HT1080 (cell line): ENCODE results near the gene RAB6B. TPM values are rescaled to one million over a fixed set of nuclear protein-coding genes. Genes with fewer than 3 reads are reported as not detected.

Source experiments
- DNase-seq: peaks from one replicate; pipeline ENCODE4 v3.0.0-alpha.2; 2015; ENCODE audit warnings: low read depth
- polyA plus RNA-seq, 2 experiments: library from polyadenylated mRNA; depleted of rRNA; stranded (reverse); fragments of >200 nt; gene quantifications; 2 replicates each; pipeline ENCODE4 v1.2.3, GENCODE V29; 2015
- total RNA-seq: library from RNA; depleted of rRNA; stranded (reverse); fragments of >200 nt; shearing (Covaris generic); gene quantifications from 2 replicates; pipeline ENCODE4 v1.2.3, GENCODE V29; 2014; rRNA removed

Gene RAB6B
- 0.23 and 0.51 TPM in 2 replicates for total RNA-seq
- 5.6 and 6.3 TPM in 2 replicates for polyA plus RNA-seq (2015; cell fraction: cytosol; rRNA removed)
- polyA plus RNA-seq (2015; cell fraction: nucleus; rRNA removed), result 4.5 and 4.8 TPM in 2 replicates

DNA sequence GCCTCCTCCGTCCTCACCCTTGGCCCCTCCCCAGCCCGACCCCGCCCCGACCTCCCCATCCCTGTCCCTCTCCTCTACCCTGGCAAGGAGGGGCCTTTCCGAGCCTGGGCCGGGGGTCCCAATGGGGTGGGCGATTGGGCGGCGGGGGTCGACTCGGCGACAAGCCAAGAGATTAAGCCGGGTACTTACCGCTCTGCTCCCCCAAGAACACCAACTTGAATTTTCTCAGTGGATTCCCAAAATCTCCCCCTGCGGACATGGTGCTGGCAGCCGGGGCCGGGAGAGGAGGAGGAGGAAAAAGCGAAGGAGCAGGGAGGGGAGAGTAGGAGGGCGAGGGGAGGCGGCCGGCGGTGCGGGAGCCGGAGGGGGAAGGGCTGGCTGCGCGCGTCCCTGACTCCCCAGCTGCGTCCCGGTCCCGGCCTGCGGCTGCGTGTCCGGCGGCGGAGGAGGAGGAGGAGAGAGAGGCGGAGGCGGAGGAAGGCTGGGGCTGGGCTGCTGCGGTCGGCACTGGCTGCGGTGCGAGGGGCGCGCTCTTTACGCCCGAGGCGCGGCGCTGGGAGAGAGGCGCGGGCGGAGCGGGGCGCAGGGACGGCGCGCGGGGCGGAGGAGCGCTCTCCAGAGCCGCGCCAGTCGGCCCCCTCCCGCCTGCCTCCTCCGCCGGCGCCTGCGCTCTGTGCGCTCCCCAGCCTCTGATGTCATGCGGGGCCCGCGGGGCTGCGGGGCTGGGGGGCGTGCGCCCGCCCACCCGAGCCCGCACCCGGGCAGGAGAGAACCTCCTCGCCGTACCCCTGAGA lies at the start of gene RAB6B:
Gene RAB6B (minus strand): TSS at position 675 of the 794 bp plus-strand sequence. CDS start 416 bp downstream, at position 259.
- DNase-seq, result peak; percentile 52

DNA sequence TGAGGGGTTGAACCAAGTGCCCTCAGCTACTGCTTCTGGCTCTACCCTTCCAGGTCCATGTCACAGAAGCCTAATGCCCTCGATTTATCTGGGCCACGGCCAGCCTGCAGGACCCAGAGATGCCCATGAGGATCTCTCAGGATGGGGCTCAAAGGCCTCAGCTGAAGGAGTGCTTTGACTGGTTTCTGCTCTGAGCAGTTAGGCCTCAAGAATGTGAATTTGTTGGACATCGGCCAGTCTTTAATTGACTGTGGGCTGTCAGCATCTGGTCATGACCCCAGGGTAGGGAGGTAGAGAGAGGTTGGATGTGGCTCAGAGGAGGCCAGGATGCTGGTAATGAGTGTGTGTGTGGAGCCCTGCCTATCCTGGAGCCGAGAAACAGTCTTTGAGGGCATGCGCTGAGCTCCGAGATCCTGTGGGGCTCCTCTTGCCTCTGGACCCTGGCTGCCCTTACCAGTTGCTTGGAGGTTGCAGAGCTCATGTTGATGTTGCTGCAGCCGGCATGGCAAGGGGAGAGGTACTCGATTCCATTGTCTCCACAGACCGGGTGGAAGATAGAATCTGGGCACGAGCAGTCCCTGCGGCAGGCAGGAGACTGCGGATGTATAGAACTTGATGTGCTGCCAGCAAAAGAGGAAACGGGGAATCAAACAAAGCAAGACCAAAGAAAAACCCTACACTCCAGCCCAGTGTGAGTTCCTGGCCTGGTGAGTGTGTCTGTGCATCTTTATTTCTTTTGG lies 49.1 kb upstream of the RAB6B start:
- peak; percentile 93 for DNase-seq

DNA sequence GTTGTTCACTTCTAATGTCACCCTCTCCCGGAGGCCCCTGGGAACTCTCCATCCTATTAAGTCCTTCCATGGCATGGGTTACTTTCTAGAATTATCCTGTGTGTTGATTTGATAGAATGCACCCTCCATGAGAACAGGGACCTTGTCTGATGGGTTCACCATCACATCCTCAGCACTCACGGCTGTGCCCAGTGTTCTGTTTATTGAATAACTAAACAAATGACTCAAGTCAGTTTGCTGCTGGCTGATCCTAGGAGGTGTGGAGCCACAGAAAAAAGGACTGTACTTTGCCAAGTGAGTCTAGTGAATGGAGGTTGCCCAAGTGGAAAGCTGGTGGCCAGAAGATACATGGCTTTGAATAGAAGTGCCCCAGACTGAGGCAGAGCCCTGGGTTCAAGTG lies 48.5 kb upstream of the RAB6B start:
- no peak for DNase-seq

DNA sequence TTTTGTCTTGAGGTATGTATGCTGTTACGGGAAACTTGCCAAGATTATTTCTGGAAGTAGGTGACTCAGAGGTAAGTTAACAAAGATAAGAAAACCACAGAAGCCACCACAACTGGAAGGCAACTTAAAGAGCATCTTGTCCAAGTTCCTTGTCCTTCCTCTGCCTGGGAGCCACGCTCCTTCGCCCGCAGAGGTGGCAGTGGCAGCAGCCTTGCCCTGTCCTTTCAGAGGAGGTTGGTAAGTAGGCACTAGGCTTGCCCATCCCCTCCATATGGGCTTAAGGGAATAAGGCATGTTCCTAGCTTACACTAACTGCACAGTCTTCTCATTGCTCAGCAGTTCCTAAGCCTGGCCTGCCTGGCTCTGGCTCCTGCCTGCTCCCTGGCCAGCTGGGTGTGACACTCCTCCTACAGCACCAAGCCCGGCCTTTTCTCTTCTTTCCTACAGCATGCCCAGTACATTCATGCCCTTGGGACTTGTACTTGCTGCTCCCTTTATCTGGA lies 48.0 kb upstream of the RAB6B start:
- peak; percentile 94 for DNase-seq

DNA sequence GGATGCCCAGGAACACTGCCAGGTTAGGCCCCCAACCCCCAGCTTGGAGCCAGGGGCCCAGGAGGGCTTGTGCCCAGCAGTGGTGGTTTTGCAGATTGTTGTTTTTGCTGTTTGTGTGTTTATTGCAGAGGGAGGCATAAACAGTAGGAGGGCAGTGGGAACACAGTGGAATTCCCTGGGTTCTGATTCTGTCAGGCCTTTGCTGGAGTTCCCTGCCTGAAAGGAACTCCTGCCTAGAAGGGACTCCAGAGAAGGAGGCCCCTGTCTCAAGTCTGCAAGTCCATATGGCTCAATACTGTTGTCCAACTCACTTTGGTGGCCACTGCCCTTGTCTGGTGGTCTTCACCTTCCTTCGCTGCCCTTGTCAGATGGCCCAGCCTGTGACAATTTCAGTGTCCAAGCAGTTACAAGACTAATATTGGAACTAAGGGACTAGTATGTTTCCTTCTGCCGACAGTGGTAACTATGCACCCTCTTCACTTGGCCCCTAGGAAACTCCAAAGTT lies 47.4 kb upstream of the RAB6B start:
- DNase-seq, result no peak

DNA sequence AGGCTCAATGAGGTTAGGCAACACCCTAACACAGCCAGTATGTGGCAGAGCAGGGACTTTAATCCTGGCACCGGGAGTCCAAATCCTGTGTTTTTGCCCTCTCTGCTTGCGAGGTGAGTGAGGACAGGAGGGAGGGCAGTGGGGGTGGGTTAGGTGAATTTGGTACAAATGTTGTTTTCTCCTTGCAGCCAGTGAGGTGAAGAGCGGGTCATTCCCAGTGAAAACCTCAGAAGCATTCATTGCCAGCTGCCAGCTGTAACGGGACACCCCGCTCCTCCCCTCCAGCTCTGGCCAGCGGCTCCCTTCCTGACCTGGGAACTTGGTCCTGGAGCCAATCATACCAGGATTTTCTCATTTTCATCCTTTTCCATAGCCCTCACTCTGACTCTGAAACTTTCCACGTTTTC lies 45.7 kb upstream of the RAB6B start:
- peak; percentile 51 for DNase-seq

DNA sequence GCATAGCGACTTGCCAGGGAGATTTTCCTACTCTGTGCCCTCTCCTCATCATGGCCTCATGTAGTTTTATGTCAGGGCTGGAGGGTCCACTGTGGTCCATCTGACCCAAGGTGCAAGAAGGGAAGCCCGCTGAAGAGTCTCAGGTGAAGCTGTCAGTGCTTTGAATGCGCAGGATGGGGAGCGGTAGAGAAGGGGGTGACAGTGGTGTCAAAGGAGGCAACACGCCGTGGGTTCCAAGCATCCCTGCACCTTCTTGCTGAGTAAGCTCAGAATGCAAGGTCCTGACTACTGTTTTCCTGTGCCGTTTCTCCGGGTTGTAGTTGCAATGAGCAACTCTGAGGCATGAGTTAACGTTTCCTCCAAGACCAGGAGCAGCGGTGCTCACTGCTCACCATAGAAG lies 44.9 kb upstream of the RAB6B start:
- no peak for DNase-seq

DNA sequence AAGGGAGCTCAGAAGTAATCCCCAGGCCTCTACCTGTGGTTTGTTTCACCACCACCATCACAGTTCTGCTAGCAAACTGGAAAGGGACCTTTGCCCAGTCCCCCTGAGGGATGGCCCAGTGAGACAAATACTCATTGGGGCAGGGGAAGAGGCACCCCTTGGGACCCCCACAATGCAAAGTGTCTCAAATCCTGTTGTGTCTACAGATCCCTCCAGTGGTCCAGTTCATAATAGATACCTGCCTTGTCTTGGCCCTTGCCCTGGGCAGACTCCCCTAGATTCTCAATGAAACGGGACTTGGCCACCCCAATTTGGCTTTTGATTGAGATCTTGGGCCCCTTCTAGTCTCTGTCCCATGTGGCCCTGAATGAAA lies 43.8 kb upstream of the RAB6B start:
- DNase-seq, result no peak

DNA sequence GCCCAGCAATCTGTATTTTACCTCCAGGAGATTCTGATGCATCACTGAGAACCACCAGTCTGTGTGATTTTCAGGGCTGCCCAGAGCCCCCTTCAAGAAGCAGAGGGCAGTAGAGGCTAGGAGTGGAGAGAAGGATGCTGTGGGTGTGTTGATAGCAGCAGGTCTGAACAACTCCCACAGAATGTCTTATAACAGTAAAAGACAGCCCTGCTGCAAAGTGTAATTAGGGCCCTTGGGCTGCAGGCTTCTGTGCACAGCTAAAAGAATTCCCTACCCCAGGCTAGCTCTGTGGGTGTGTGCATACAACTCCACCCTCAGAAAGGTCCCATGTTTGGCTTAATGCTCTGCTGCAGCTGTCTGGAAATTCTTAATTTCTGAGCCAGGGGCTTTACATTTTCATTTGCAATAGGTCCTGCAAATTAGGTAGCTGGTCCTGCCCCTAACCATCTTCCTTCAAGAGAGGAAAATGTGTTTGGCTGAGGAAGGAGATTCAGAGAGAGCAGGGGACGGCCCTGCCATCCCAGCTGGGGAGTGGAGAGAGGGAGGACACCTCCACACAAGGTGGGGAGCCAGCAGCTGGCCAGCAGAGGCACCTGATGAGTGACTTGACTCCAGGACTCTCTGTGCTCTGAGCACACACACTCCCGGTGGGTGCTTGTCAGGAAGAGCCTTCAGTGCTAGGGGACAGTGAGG lies 43.2 kb upstream of the RAB6B start:
- DNase-seq, result no peak

DNA sequence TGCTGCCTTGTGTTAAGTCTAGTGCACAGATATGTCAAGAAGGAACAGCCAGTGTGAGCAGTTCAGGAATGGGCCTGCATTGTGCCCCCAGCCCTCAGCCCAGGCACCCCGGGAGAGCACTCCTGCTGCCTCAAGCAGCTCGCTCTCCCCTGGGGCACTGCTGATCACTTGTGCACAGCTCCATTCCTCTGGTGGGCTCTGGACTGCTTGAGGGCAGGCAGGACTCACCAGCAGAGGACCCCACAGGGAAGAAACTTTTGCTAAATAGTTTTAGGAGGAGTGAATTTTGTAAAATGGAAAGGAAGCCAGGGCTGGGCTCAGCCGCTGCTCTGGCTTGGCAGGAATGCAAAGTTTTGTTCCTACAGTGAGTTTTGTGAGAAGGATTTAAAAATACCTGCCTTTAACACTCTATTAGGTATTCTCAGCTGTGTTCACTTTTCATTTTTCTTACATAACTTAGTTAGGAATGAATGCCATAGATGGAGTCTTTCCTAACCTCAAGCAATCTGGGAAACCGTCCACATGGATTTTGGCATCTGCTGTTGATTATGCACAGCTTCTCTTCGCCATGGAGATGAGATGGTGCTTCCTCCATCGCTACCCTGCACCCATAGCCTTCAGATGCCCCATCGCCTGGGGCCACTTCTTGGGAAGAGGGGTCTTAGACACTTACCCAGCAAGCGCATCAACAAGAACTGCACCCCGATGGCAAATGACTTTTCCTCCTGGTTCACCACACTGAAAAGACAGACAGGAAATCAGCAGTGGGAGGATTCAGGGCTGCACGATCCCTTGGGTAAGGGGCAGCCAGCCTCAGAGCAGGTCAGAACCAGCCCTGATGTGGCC lies 42.3 kb upstream of the RAB6B start:
- no peak for DNase-seq

DNA sequence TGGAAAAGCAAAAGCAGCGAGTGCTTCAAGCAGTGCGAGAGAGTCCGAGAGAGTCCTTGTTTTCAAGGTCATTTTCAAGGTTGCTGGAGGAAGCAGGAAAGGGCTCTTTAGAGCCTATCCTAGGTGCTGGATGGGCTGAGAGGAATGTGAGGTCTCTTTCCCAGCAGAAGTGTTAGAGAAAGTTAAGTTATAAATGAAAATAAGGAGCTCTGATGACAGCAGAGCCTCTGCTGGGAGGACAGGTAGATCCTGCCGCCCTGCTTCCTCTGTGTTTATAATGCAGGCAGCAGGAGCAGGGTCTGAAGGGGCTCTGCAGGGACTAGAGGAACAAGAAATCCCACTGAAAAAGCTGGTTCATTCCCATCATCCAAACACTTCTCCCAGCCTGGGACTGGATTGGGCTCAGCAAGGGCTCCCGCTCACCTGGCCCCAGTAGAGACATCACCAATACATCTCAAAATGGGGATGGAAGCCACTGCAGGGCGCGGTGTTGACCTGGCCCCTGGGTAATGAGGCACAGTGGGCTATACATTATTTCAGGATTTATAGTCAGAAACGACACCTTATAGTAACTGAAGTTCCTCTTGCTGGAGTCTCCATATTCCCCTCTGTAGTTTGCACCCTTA lies 41.5 kb upstream of the RAB6B start:
- no peak for DNase-seq

DNA sequence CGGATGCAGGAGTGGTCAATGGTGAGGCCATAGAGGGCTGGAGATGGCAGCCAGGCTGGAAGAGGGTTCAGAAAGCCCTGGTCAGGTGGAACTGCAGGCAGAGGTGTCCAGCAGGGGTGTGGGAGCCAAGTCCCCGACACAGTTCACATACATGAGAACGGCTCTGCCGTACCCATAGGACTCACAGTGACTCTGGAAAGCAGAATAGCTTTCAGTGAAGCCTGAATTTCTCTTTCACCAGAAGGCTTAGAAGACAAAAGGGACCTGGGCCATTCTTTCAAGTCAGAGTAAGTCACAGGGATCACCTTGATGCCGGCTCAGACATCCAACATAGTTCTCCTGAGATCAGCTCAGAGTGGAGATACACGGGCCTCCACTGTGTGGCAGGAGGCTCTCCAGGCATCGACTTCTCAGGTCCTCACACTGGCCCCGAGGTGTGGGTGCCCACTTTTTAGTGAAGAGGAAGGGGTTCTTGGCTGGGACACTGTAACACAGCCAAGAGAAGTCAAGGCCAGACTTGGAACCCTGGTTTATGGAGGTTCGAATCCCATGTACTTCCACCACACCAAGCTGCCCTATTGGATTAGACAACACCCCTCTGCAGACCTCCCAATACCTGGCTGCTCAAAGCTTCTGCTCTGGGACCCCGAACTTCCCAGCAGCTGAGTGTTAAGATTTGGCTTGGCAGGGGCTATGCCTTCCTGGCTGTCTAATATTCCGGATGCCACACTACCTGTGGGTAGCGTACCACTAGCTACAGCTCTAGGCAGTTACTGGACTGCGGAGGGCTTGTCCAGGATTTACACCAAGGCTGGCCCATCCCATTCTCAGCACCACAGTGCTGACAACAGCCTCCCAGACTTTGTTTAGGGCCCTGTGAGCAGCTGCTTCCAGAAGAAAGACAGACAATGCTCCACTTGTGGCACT lies 40.4 kb upstream of the RAB6B start:
- no peak for DNase-seq

DNA sequence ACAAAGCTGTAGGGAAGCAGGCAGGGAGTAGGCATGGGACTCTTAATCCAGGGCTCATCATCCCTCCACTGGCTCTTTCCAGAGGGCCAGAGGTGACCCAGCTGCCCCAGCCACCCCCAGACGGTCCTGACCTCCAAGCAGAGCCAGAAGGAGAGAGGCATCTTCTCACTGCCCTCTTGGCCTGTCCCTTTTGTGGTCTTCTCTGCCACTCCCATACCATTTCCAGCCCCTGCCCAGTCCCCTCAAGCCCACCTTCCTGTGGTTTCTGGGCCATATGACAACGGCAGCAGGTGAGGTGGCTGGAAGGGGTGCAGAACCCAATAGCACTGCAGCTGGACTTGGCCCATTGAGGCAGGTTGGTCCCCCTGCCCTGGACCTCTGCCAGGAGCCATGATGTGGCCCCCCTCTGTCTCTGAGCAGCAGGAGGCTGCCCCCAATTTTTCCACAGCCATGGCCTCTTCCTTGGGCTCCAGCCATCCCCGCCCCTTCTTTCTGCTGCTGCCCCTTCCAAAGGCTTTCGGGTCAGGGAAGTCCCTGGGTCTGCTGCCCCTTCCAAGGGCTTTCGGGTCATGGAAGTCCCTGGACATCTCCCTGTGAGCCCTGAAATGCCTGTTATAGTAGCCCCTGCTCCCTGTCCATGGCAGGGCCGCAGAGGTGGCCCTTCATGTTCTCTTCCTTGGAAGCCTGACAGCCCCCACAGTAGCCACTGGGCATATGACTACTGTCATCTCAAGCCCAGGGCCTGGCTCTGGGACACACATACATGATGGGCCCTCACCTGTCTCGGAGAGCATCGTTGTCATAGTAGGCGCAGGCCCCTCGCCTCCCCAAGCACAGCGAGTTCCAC lies 39.5 kb upstream of the RAB6B start:
- DNase-seq, result no peak

DNA sequence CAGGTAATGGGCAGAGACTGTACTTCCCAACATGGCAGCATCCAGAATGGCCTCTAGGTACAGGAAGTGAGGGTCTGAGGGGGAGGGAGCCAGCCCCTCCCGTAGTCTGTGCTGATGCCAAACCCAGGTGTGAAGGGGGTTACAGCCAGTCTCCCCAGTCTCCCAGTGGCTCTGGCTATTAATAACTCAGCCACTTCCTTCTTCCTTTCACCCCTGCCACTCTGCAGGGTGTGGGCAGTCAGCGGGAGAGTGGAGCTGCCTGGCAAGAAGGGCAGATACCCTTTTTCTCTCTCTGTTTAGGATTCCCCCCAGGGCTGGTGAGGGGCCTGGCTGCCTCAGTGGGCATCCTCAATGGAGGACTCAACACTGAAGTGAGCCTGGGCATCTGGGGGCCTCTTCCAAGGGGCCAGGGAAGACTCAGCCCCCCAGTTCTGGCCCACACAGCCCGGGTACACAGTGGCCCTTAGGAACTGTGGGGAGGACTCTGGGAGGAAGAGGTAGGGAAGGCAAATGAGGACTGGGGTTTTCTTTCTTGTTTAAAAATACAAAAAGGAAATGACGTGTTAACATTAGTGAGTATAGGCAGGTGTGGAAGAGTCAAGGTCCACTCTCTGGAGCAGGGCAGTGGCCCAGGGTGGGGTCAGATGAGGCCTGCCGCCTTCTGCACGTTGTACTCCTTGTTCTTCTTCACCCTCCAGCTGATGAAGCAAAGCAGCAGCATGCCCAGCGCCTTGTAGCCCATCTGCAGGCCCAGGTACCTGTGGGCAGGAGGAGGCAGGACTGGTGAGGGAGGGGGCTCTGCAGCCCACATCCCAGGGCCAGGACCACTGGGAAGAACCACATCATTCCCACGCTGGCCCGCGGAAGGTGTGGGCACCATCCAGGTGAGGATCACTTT lies 38.6 kb upstream of the RAB6B start:
- no peak for DNase-seq

DNA sequence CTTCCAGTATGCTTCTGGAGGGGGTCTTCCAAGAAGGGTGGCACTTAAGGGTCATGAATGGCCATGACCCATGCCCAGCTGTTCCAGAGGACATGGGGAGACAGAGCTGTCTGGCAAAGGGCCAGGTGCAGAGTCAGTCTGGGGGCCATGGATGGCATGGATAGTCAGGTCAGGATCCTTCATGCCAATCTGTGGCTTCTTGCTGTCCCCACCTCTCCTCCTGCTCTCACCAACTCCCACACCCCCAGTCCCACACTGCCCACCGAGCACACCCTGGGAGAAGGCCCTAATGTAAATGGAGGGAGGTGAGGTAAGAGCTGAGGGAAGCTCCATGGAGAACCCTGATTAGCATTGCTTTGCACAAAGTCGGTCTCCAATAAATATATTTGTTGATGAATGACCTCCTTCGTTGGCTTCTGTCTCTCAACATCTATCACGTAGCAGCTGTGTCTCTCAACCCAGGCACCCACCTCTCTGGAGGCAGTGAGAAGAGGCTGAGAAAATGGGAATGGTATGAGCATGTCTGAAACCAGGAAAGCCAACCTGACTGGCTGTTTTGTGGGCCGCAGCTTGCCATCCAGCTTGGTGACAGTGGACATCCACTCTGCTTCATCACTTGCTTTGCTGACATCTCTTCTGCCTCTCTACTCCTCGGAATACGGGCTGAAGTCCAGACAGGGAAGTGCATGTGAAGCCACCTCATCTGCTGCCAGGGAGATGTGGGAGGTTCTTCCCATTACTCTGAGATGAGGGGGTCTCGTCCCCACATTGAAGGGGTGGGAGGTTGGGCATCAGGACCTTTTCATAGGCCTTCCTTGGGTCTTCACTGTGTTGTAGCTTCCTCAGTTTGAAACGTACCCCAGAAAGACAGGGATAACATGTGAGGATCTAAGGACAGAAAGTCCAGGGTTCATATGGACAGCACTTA lies 37.7 kb upstream of the RAB6B start:
- DNase-seq, result no peak

DNA sequence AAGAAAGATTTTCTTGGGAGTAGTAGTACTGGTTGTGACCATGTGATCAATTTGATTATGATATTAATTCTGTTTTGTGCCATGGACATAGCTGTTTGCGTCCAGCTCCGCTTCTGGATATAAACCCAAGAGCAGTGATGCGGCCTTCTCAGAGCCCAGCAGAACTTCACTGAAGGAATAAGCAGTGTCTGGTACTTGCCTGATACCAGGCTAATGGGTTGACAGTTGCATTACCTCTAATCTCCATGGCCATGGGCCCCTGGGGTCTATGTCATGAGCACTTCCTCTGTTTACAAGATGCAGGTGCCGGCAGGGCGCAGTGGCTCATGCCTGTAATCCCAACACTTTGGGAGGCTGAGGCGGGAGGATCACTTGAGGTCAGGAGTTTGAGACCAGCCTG lies 36.3 kb upstream of the RAB6B start:
- DNase-seq, result no peak
